Endothelial cell of umbilical vein (primary cell): Measurements from ENCODE around the gene INPP5J. TPM values are rescaled to one million over a fixed set of nuclear protein-coding genes. Genes with fewer than 3 reads are reported as not detected.
A peak's percentile ranks its signal among the peaks of the same experiment; 100 is the strongest.

ENCODE experiments used
- BruUV-seq: library from RNA; stranded (reverse); fragments of 400-500 nt; replicated peaks from 2 replicates; lab custom pipeline; 2021; lab: Mats Ljungman, UMichigan
- CTCF ChIA-PET: fragments of 300-600, 350-600 bp; sonication (Branson Sonifier 250); formaldehyde crosslinking; loops from one replicate; lab custom pipeline; 2021; ENCODE audit warnings: antibody characterized with exemption, inconsistent platforms; lab: Charles Lee
- POLR2A ChIA-PET: fragments of 300-600, 350-600 bp; sonication (Branson Sonifier 250); formaldehyde crosslinking; loops from one replicate; lab custom pipeline; 2021; ENCODE audit warnings: antibody characterized with exemption, inconsistent platforms; lab: Charles Lee
- DNase-seq: peaks from one replicate; pipeline ENCODE4 v3.0.0-alpha.2; 2011; ENCODE audit warnings: low read depth, low spot score
- FAIRE-seq: peaks from 2 replicates; lab custom pipeline; 2011; peaks lifted over from hg19 to GRCh38; lab: Jason Lieb, UNC
- H2AFZ ChIP-seq: 2 replicates; pipeline ENCODE4 v1.6.0; 2012; ENCODE audit warnings: low read depth, low read length, control low read depth, inconsistent platforms
- H3K27ac ChIP-seq: 2 replicates; pipeline ENCODE4 v1.5.1; 2011; ENCODE audit warnings: low read depth, mild to moderate bottlenecking, control low read depth, low read length, moderate library complexity; ENCODE audit not compliant: insufficient read depth
- H3K27me3 ChIP-seq, 2 experiments: 2 replicates each; pipeline versions ENCODE4 v1.6.0 to v1.6.1; 2011; ENCODE audit warnings: low read length in 2 of 2, mixed read lengths in 1 of 2; ENCODE audit not compliant: control insufficient read depth in 2 of 2, insufficient read depth in 2 of 2
- H3K36me3 ChIP-seq, 2 experiments: 2 replicates in 1 of 2; 3 replicates in 1 of 2; pipeline ENCODE4 v1.5.1; 2011; ENCODE audit warnings: low read length in 2 of 2, mild to moderate bottlenecking in 1 of 2, moderate library complexity in 1 of 2; ENCODE audit not compliant: control insufficient read depth in 2 of 2, insufficient read depth in 2 of 2; ENCODE audit errors: extremely low read depth in 1 of 2
- H3K4me1 ChIP-seq: 3 replicates; pipeline ENCODE4 v1.5.1; 2011; ENCODE audit warnings: mild to moderate bottlenecking, low read length; ENCODE audit not compliant: control insufficient read depth, insufficient read depth; ENCODE audit errors: extremely low read depth
- H3K4me2 ChIP-seq: 2 replicates; pipeline ENCODE4 v1.6.1; 2011; ENCODE audit warnings: low read length, control low read depth, mixed read lengths; ENCODE audit not compliant: insufficient read depth
- H3K4me3 ChIP-seq, 3 experiments: fragments of 200-600 bp in 1 of 3; sonication (generic), shearing (Covaris generic) in 1 of 3; replicated peaks in 1 of 3; 2 replicates each; pipeline ENCODE4 v1.5.1; 2011 to 2016; ENCODE audit warnings: control low read depth in 3 of 3, low read length in 3 of 3, mild to moderate bottlenecking in 2 of 3, inconsistent platforms in 1 of 3, low read depth in 1 of 3, moderate library complexity in 1 of 3; ENCODE audit not compliant: insufficient read depth in 1 of 3
- H3K79me2 ChIP-seq: 2 replicates; pipeline ENCODE4 v1.6.0; 2012; ENCODE audit warnings: low read length, inconsistent platforms; ENCODE audit not compliant: control insufficient read depth, insufficient read depth
- H3K9ac ChIP-seq: replicated peaks from 2 replicates; pipeline ENCODE3; 2011; ENCODE audit warnings: low read length, control low read depth; ENCODE audit not compliant: insufficient read depth; ENCODE audit errors: extremely low read depth
- H3K9me1 ChIP-seq: replicated peaks from 3 replicates; pipeline ENCODE4 v1.6.0; 2011; ENCODE audit warnings: mild to moderate bottlenecking, low read length; ENCODE audit not compliant: control insufficient read depth, insufficient read depth; ENCODE audit errors: extremely low read depth
- H3K9me3 ChIP-seq: replicated peaks from 2 replicates; pipeline ENCODE4 v1.5.1; 2012; ENCODE audit warnings: low read length, inconsistent platforms; ENCODE audit not compliant: control insufficient read depth, insufficient read depth
- H4K20me1 ChIP-seq: replicated peaks from 2 replicates; pipeline ENCODE3; 2011; ENCODE audit warnings: mild to moderate bottlenecking, low read length; ENCODE audit not compliant: control insufficient read depth, insufficient read depth; ENCODE audit errors: extremely low read depth
- CTCF ChIP-seq, 2 donors: IDR thresholded peaks; 1 replicate in 1 of 2; 2 replicates in 1 of 2; pipeline ENCODE4 v1.5.1; 2011; ENCODE audit warnings: low read length in 2 of 2, mild to moderate bottlenecking in 2 of 2, moderate library complexity in 2 of 2, control low read depth in 1 of 2, inconsistent platforms in 1 of 2, low read depth in 1 of 2; ENCODE audit not compliant: insufficient read depth in 1 of 2; ENCODE audit errors: extremely low read depth in 1 of 2
- EZH2 ChIP-seq: IDR thresholded peaks from 2 replicates; pipeline ENCODE4 v1.6.1; 2012; ENCODE audit warnings: borderline replicate concordance, low read depth, mild to moderate bottlenecking, moderate library complexity, low read length, inconsistent platforms; ENCODE audit not compliant: severe bottlenecking
- GATA2 ChIP-seq: IDR thresholded peaks from 2 replicates; pipeline ENCODE4 v1.7.0; 2011; ENCODE audit warnings: low read depth, mild to moderate bottlenecking, moderate library complexity, mixed read lengths, low read length; ENCODE audit not compliant: insufficient read length, insufficient read depth
- MYC ChIP-seq: IDR thresholded peaks from one replicate; pipeline ENCODE4 v1.6.1; 2011; ENCODE audit warnings: mild to moderate bottlenecking, low read depth, low read length
- POLR2A ChIP-seq: IDR thresholded peaks from 2 replicates; pipeline ENCODE4 v1.6.1; 2012; ENCODE audit warnings: low read depth, mild to moderate bottlenecking, control low read depth, low read length
- dilution Hi-C: fragments of 300-500 bp; cut with MboI; formaldehyde crosslinking; loops from one replicate; pipeline ENCODE4 v1.15.0; 2019; ENCODE audit warnings: low sequenced_read_pairs; ENCODE audit not compliant: extremely low pct_ligation_motif_present
- intact Hi-C: fragments of 100-400 bp; cut with micrococcal nuclease; formaldehyde crosslinking; loops from one replicate; pipeline ENCODE4 v1.10.0; 2022
- polyA plus RNA-seq, 4 experiments: library from polyadenylated mRNA; depleted of rRNA in 3 of 4; stranded (reverse) in 3 of 4; unstranded in 1 of 4; fragments of >200 nt; gene quantifications; 2 replicates each; pipeline versions ENCODE4 v1.2.1 to v1.2.3, GENCODE V29; 2011 to 2012; ENCODE audit warnings: missing spikeins in 1 of 4
- total RNA-seq: library from RNA; stranded (reverse); gene quantifications from 2 replicates; pipeline ENCODE4 v1.2.3, GENCODE V29; 2021

The INPP5J gene
- total and polyA plus RNA-seq, 2 donors (not counting 3 experiments of a cell fraction or from before 2014, with no cell fraction given) = 0.43 to 0.49 TPM

- Histone ChIP-seq H2AFZ (no peak overlapping the region), H3K27me3 (no peaks in the 10 kb centered on the region), H3K4me1 (peaks cover 31% of the 10 kb centered on the region), H3K36me3 (peaks cover 18 to 31% of the 10 kb centered on the region in 2 experiments), H3K4me2 (peak overlapping the region; percentile 74), H3K27ac (peak overlapping the region; percentile 78), H3K9me3 (no peaks in the 10 kb centered on the region), H3K79me2 (peaks cover 80% of the 10 kb centered on the region), H3K9ac (peak overlapping the region; percentile 76), H3K9me1 (no peaks in the 10 kb centered on the region), H4K20me1 (no peaks in the 10 kb centered on the region), H3K4me3 (peak overlapping the region in 2 of 3 experiments; percentile 59 to 71)
- dilution Hi-C loops = no loop called here
- BruUV-seq = no TSS peak
- FAIRE-seq (no peak), DNase-seq (no peak)
- intact Hi-C loops = loop anchor here (1.0 kb wide), 2 partner anchors 137 to 322 kb away; no protein-coding TSS in a partner anchor
- TF ChIP-seq EZH2 (no peak), MYC (no peak), POLR2A (no peak), CTCF (IDR thresholded peaks at IDR 0.05; ENCODE audit: extremely low read depth in 1 of 2, insufficient read depth in 1 of 2, low read depth in 1 of 2, low read length in 2 of 2) (no peak), GATA2 (no peak)
- ChIA-PET CTCF (interaction anchor here (0.6 to 5.9 kb wide), 40 partner anchors 10 to 640 kb away, joined by 3 to 150 read pairs (median 5); partner anchors contain the start of genes MORC2, PLA2G3, SELENOM and TUG1), POLR2A (interaction anchor here (0.9 to 2.5 kb wide), 2 partner anchors 116 to 132 kb away, joined by 3 to 24 read pairs; partner anchors contain the start of genes MORC2 and TUG1)
These were observed 37.3 kb upstream of the INPP5J start for GRCh38 chr22:31085493-31085824.
